Measurements from ENCODE around the gene RYR3.
"Not testable (repeated sequence)": the region's sequence is repeated elsewhere in the genome, so short reads cannot be mapped to it uniquely, and the experiment has no call there.

RYR3 gene

GRCh38 chr15:33526532-33526931 lies 215.8 kb downstream of the RYR3 start:
- no peak for DNase-seq

GRCh38 chr15:33533197-33533596 lies 222.4 kb downstream of the RYR3 start:
- DNase-seq: no peak

- no peak for DNase-seq
Measured at GRCh38 chr15:33534642-33535041, 223.9 kb downstream of the RYR3 start.

- DNase-seq: no peak
Measured at GRCh38 chr15:33535135-33535534, 224.4 kb downstream of the RYR3 start.

- DNase-seq: no peak
Measured at GRCh38 chr15:33539825-33540573, 229.2 kb downstream of the RYR3 start.

GRCh38 chr15:33543957-33544356 lies 233.2 kb downstream of the RYR3 start:
- DNase-seq: no peak

- no peak for DNase-seq
Measured at GRCh38 chr15:33545866-33546265, 235.1 kb downstream of the RYR3 start.

- no peak for DNase-seq
Measured at GRCh38 chr15:33547876-33548275, 237.1 kb downstream of the RYR3 start.

GRCh38 chr15:33551860-33552259 lies 241.1 kb downstream of the RYR3 start:
- DNase-seq: no peak

GRCh38 chr15:33553157-33553556 lies 242.4 kb downstream of the RYR3 start:
- no peak for DNase-seq

GRCh38 chr15:33559207-33559890 lies 248.6 kb downstream of the RYR3 start:
- no peak for DNase-seq

- DNase-seq: no peak
Measured at GRCh38 chr15:33561407-33561806, 250.6 kb downstream of the RYR3 start.

GRCh38 chr15:33561967-33562366 lies 251.2 kb downstream of the RYR3 start:
- no peak for DNase-seq

GRCh38 chr15:33565094-33565493 lies 254.3 kb downstream of the RYR3 start:
- no peak for DNase-seq

- DNase-seq: no peak
Measured at GRCh38 chr15:33567652-33568051, 256.9 kb downstream of the RYR3 start.

GRCh38 chr15:33569036-33569435 lies 258.3 kb downstream of the RYR3 start:
- no peak for DNase-seq

- DNase-seq: not testable (repeated sequence)
Measured at GRCh38 chr15:33577911-33578310, 267.1 kb downstream of the RYR3 start.

- no peak for DNase-seq
Measured at GRCh38 chr15:33580526-33580925, 269.8 kb downstream of the RYR3 start.

GRCh38 chr15:33581032-33581431 lies 270.3 kb downstream of the RYR3 start:
- DNase-seq: no peak

- no peak for DNase-seq
Measured at GRCh38 chr15:33584797-33585196, 274.0 kb downstream of the RYR3 start.

GRCh38 chr15:33586786-33587697 lies 276.3 kb downstream of the RYR3 start:
- DNase-seq: no peak

GRCh38 chr15:33587773-33588172 lies 277.0 kb downstream of the RYR3 start:
- no peak for DNase-seq

GRCh38 chr15:33592864-33593263 lies 282.1 kb downstream of the RYR3 start:
- DNase-seq: no peak

Data from GOT3 (cell line).